IgD-negative memory B cell (primary cell): ENCODE results near the gene AP1S3. TPM values are rescaled to one million over a fixed set of nuclear protein-coding genes. Genes with fewer than 3 reads are reported as not detected.

ENCODE experiments used
- H3K27ac Mint-ChIP-seq, 3 donors: one replicate each; pipeline ENCODE4 v1.8.0; 2020 to 2022; ENCODE audit warnings: mild to moderate bottlenecking in 3 of 3, mixed read lengths in 3 of 3, moderate library complexity in 1 of 3
- H3K27me3 Mint-ChIP-seq: one replicate; pipeline ENCODE4 v1.8.0; 2021; ENCODE audit warnings: mixed read lengths
- H3K36me3 Mint-ChIP-seq: one replicate; pipeline ENCODE4 v1.8.0; 2020; ENCODE audit warnings: mild to moderate bottlenecking, mixed read lengths
- H3K4me1 Mint-ChIP-seq, 3 donors: one replicate each; pipeline ENCODE4 v1.8.0; 2020 to 2022; ENCODE audit warnings: mixed read lengths in 3 of 3, mild to moderate bottlenecking in 1 of 3
- H3K4me3 Mint-ChIP-seq, 4 donors: one replicate each; pipeline ENCODE4 v1.8.0; 2020 to 2022; ENCODE audit warnings: mild to moderate bottlenecking in 4 of 4, mixed read lengths in 4 of 4, moderate library complexity in 3 of 4
- H3K9me3 Mint-ChIP-seq, 3 donors: one replicate each; pipeline ENCODE4 v1.8.0; 2020 to 2021; ENCODE audit warnings: mixed read lengths in 3 of 3, mild to moderate bottlenecking in 1 of 3
- polyA plus RNA-seq: library from polyadenylated mRNA; unstranded; fragments of 300-500 nt; fragmentation: Illumina TruSeq; gene quantifications from one replicate; pipeline ENCODE4 v1.2.3, GENCODE V29; 2021

Gene AP1S3
- polyA plus RNA-seq, 1 donor from 2014 or later = 23.0 TPM

DNA sequence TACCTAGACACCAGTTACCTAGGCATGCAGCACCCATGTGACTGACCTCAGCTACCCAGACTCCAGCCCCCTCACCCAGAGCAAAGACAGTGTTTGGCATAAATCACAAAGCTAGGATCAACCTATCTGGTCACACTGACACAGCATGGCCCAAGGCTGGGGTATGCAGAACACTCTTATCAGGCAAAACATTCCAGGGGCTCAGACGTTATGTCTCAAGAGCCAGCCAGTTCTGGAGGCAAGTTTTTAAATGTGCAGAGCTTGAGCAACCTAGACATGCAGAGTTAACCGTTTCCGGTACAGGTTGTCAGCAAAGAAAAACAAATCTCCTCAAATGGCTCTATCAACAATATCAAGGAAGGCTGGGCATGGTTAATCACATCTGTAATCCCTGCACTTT is 92.8 kb downstream of the AP1S3 start:
- H3K27ac Mint-ChIP-seq = no peak overlapping the region

DNA sequence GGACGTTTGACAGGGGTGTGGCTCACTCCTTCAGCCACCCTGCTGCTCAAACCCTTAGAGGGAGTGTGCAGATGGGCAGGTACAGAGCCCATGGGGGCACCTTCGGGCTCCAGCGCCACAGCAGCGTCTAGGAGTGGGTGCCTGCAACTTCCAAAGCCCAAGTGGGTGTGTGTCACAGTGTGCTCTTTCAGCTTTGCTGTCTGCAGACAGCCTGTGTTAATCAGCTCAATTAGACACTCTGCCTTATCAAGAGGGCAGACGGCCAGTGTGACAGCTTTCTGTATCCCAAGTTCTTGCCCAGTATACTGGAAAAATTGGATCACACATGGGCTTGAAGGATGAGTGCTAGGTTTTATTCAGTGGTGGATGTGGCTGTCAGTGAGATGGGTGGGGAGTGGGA is 96.7 kb downstream of the AP1S3 start:
- H3K27me3 Mint-ChIP-seq = no peaks in the 10 kb centered on the region
- no peaks in the 10 kb centered on the region for H3K4me1 Mint-ChIP-seq
- H3K9me3 Mint-ChIP-seq = peaks cover 0 to 4% (median 0%) of the 10 kb centered on the region in 3 donors
- peaks cover under 1% of the 10 kb centered on the region for H3K36me3 Mint-ChIP-seq
- H3K27ac Mint-ChIP-seq = no peak overlapping the region
- H3K4me3 Mint-ChIP-seq = no peak overlapping the region

More for the DNA sequence above, 92.8 kb downstream of the AP1S3 start:
- peaks cover 0 to 2% (median 0%) of the 10 kb centered on the region in 3 donors for H3K9me3 Mint-ChIP-seq
- peaks cover 0 to 2% (median 2%) of the 10 kb centered on the region in 3 donors for H3K4me1 Mint-ChIP-seq
- no peak overlapping the region for H3K4me3 Mint-ChIP-seq
- H3K27me3 Mint-ChIP-seq = no peaks in the 10 kb centered on the region
- H3K36me3 Mint-ChIP-seq = no peaks in the 10 kb centered on the region

DNA sequence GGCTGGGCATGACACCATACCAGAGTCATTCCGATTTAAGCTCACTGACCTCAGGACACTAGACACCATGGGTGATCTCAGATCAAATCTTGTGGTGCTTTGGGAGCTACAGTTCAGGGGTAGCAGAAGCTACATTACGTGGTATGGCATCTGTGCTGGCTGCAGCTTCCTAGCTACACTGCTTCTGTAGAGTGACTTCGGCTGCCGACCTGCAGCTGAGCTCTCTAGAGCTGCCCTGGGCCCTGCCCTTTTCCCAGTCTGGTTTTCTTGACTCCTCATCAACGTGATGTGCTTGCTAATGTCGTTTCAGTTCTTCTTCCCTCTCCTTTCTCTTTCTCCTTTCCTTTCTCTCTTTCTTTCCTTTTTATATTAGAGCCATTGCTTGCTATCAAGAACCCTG is 100.2 kb downstream of the AP1S3 start:
- no peaks in the 10 kb centered on the region for H3K4me1 Mint-ChIP-seq
- H3K36me3 Mint-ChIP-seq = peaks cover 3% of the 10 kb centered on the region
- H3K9me3 Mint-ChIP-seq = peaks cover 0 to 4% (median 3%) of the 10 kb centered on the region in 3 donors
- H3K27ac Mint-ChIP-seq = no peak overlapping the region
- no peaks in the 10 kb centered on the region for H3K27me3 Mint-ChIP-seq
- H3K4me3 Mint-ChIP-seq = no peak overlapping the region

DNA sequence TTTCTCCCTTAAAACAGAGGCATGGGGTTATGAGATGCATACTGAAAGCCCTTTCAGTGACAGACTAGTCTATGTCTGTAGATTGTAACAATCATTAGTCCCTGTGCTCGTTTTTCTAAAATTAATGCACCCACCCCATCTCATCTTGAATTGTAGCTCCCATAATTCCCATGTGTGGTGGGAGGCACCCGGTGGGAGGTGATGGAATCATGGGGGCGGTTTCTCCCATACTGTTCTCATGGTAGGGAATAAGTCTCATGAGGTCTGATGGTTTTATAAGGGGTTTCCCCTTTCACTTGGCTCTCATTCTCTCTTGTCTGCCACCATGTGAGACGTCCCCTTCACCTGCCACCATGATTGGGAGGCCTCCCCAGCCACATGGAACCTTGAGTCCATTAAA is 100.9 kb downstream of the AP1S3 start:
- H3K27ac Mint-ChIP-seq = no peak overlapping the region
- H3K27me3 Mint-ChIP-seq = no peaks in the 10 kb centered on the region
- peaks cover 3% of the 10 kb centered on the region for H3K36me3 Mint-ChIP-seq
- H3K4me1 Mint-ChIP-seq = no peaks in the 10 kb centered on the region
- peaks cover 0 to 4% (median 3%) of the 10 kb centered on the region in 3 donors for H3K9me3 Mint-ChIP-seq
- no peak overlapping the region for H3K4me3 Mint-ChIP-seq

GRCh38 chr2:223735659-223736244 is 101.6 kb downstream of the AP1S3 start:
- H3K9me3 Mint-ChIP-seq = peaks cover 0 to 4% (median 3%) of the 10 kb centered on the region in 3 donors
- H3K4me3 Mint-ChIP-seq = no peak overlapping the region
- no peaks in the 10 kb centered on the region for H3K27me3 Mint-ChIP-seq
- H3K36me3 Mint-ChIP-seq = peaks cover 3% of the 10 kb centered on the region
- no peak overlapping the region for H3K27ac Mint-ChIP-seq
- H3K4me1 Mint-ChIP-seq = no peaks in the 10 kb centered on the region

DNA sequence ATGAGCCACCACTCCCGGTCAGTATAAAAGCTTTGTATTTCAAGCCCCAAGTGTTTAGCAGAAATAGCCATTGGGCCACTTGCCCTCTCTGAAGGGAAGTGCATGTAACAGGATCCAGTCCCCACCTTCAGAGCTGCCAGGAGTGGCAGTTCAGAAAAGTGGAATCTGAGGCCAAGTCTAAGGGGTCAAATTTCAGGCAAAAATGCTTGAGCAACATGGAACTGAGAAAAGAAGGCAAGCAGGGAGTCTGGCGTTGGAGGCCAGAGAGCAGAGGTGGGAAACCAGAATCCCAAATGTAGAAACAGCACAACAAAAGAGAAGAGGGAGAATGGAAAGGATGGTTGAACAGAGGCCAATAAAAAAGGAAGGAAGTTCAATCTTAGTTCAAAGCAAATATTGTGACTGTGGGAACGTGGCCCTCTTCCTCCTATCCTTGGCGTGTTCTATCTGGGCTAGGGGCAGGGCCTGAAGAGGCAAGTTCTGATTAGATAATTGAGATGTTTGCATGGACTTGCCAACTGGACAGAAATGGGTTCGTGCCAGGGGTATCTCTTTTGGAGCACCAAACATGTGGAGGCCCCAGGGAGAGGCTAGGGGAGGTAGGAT is 102.2 kb downstream of the AP1S3 start:
- Mint-ChIP-seq H3K27ac (peak overlapping the region in 1 of 3 donors; percentile 63), H3K27me3 (no peaks in the 10 kb centered on the region), H3K36me3 (peaks cover 3% of the 10 kb centered on the region), H3K4me1 (no peaks in the 10 kb centered on the region), H3K9me3 (peaks cover 0 to 4% (median 3%) of the 10 kb centered on the region in 3 donors), H3K4me3 (no peak overlapping the region)

DNA sequence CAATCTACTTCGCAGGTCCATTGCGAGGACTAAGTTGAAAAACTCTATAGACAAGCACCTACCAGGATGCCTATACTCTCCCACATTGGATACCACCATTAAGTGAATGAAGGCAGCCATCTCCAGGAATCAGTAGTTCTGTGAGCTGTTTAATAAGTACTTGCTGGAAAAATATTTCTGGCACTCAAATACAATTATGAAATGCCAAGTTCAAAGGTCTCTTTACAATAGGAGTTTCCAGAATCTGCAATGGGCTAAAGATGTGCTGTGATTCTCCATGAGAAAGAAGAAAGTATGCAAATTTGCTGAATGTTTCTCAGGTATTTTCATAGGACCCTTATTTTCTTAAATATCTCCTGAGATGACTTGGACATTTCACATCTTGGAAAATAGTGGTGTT is 103.0 kb downstream of the AP1S3 start:
- H3K27ac Mint-ChIP-seq = no peak overlapping the region
- H3K36me3 Mint-ChIP-seq = peaks cover 3% of the 10 kb centered on the region
- H3K4me3 Mint-ChIP-seq = no peak overlapping the region
- no peaks in the 10 kb centered on the region for H3K27me3 Mint-ChIP-seq
- no peaks in the 10 kb centered on the region for H3K4me1 Mint-ChIP-seq
- H3K9me3 Mint-ChIP-seq = peaks cover 0 to 4% (median 3%) of the 10 kb centered on the region in 3 donors

DNA sequence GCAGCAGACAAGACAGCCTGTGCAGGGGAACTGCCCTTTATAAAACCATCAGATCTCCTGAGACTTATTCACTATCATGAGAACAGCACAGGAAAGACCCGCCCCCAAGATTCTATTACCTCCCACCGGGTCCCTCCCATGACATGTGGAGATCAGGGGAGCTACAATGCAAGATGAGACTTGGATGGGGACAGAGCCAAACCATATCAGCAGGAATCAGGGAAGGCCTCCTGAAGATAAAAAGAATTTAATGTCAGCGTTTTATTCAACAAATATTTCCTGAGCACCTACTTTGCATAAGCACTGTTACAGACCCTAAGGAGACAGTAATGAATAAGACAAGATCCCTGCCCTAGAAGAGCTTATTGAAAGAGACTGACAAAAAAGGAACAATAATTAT is 105.0 kb downstream of the AP1S3 start:
- H3K4me1 Mint-ChIP-seq = peaks cover 0 to 4% (median 3%) of the 10 kb centered on the region in 3 donors
- no peaks in the 10 kb centered on the region for H3K27me3 Mint-ChIP-seq
- peaks cover 0 to 4% (median 3%) of the 10 kb centered on the region in 3 donors for H3K9me3 Mint-ChIP-seq
- H3K36me3 Mint-ChIP-seq = peaks cover 3% of the 10 kb centered on the region
- H3K4me3 Mint-ChIP-seq = no peak overlapping the region
- H3K27ac Mint-ChIP-seq = no peak overlapping the region

DNA sequence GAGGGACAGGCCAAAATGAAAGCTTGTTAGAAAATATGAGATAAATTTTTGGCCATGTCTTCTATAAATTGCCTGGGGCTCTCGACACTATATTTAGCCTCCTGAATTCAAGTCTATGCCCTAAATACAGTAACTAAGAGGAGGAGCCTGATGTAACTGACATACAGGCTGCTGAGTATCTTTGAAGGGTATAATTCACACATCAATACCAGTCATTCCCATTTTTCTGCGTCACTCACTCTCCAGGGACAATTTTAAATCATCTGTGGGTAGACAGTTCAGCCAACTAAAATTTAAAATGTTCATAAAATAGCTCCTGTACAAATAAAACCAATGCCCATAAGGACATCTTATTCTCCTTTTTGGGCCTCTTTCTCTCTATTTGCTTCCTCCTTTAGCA is 105.9 kb downstream of the AP1S3 start:
- Mint-ChIP-seq H3K36me3 (peaks cover 3% of the 10 kb centered on the region), H3K27me3 (no peaks in the 10 kb centered on the region), H3K4me3 (no peak overlapping the region), H3K9me3 (peaks cover 0 to 4% (median 3%) of the 10 kb centered on the region in 3 donors), H3K4me1 (peaks cover 0 to 6% (median 4%) of the 10 kb centered on the region in 3 donors), H3K27ac (no peak overlapping the region)

DNA sequence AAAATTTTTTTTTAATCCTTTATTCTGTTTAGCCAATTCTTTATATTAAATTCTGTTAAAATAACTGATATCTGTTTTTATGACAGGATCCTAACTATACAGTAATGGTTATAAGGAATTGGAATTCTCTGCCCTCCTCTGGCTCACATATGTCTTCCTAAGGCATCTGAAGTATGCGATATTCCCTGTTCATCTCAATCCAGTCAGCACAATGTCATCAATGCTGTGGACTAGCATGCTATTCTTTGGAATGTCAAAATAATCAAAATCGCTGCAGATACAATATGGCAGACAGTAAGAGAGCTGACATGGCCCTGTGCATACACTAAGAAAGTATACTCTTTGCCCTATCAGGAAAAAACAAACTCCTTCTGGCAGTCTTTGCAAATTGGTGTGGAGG is 107.6 kb downstream of the AP1S3 start:
- H3K27ac Mint-ChIP-seq = no peak overlapping the region
- no peaks in the 10 kb centered on the region for H3K36me3 Mint-ChIP-seq
- H3K9me3 Mint-ChIP-seq = peaks cover 0 to 3% (median 0%) of the 10 kb centered on the region in 3 donors
- H3K4me3 Mint-ChIP-seq = no peak overlapping the region
- H3K27me3 Mint-ChIP-seq = no peaks in the 10 kb centered on the region
- H3K4me1 Mint-ChIP-seq = peaks cover 0 to 6% (median 4%) of the 10 kb centered on the region in 3 donors

DNA sequence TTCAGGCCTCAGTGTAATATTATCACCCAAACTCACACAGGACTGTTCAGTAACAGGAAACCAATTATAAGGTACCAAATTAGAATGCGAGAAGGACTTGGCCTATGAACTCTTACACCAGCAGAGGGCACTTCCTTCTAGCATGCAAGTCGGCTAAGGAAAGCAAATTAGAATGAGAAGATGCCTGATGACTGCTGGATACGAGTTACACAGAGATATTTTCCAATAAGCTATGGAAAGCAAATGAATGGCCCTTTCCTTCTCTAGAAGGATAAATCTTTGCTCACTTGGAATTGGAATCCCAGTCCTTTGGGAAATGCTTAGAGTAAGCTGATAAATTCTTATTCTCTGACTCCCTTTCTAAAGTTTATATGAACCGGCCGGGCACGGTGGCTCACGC is 109.8 kb downstream of the AP1S3 start:
- no peaks in the 10 kb centered on the region for H3K27me3 Mint-ChIP-seq
- H3K9me3 Mint-ChIP-seq = peaks cover 0 to 1% (median 0%) of the 10 kb centered on the region in 3 donors
- H3K4me3 Mint-ChIP-seq = no peak overlapping the region
- peaks cover 0 to 6% (median 4%) of the 10 kb centered on the region in 3 donors for H3K4me1 Mint-ChIP-seq
- H3K36me3 Mint-ChIP-seq = no peaks in the 10 kb centered on the region
- no peak overlapping the region for H3K27ac Mint-ChIP-seq

DNA sequence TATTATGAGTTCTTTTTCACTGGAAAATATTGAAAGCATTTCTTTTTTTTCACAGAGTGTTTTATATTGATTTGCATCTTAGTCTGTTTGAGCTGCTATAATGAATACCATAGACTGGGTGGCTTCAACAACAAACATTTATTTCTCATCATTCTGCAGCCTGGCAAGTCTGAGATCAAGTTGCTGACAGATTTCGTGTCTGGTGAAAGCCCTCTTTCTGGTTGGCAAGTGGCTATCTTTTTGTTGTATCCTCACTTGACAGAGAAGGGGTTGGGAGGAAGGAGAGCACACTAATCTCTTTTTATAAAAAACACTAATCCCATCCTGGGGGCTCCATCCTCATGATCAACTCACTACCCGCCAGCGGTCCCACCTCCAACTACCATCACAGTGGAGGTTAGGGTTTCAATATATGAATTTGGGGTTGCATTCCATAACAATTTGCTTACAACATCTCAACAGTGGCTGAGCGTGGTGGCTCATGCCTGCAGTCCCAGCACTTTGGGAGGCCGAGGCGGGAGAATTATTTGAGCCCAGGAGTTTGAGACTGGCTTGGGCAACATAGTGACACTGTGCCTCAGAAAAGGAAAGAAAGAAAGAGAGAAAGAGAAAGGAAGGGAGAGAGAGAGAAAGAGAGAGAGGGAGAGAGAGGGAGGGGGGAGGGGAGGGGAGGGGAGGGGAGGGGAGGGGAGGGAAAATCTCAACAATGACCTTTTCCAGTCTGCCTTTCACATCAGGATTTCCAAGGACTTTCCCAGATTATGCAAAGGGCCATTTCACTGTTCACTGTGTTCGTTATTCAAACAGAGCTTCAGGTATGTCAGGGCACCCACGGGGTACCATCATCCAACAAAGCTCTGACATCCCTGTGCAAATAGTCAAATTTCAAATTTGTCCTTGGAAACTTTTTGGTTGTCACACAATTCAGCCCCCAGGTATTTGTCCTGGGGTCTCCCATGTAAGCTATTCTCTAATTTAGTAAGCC is 111.1 kb downstream of the AP1S3 start:
- H3K27me3 Mint-ChIP-seq = no peaks in the 10 kb centered on the region
- H3K9me3 Mint-ChIP-seq = peaks cover 0 to 1% (median 0%) of the 10 kb centered on the region in 3 donors
- H3K36me3 Mint-ChIP-seq = no peaks in the 10 kb centered on the region
- H3K4me3 Mint-ChIP-seq = no peak overlapping the region
- no peak overlapping the region for H3K27ac Mint-ChIP-seq
- peaks cover 0 to 6% (median 4%) of the 10 kb centered on the region in 3 donors for H3K4me1 Mint-ChIP-seq

DNA sequence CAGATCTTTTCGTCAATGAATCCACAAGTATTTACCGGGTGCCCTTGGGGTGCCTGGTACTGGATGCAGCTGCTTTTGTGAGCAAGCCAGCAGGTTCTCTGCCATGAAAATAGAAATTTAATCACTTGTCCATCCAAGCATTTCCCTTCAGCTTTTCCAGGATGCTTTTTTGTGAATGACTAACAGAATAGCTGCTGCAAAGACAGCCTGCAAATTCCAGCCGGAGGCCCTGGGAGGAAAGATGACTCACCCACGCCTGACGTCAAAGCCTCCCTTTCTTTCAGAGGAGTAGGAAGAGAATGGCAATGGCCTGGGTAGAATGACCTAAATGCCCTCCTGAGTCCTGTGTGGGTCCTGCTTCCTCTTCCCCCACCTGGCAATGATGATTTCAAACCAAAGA is 111.9 kb downstream of the AP1S3 start:
- Mint-ChIP-seq H3K9me3 (peaks cover 0 to 1% (median 0%) of the 10 kb centered on the region in 3 donors), H3K27me3 (no peaks in the 10 kb centered on the region), H3K27ac (no peak overlapping the region), H3K4me1 (peaks cover 0 to 6% (median 4%) of the 10 kb centered on the region in 3 donors), H3K36me3 (no peaks in the 10 kb centered on the region), H3K4me3 (no peak overlapping the region)

- Mint-ChIP-seq H3K4me1 (peaks cover 0 to 7% (median 4%) of the 10 kb centered on the region in 3 donors), H3K36me3 (no peaks in the 10 kb centered on the region), H3K27ac (no peak overlapping the region), H3K27me3 (no peaks in the 10 kb centered on the region), H3K9me3 (peaks cover 0 to 1% (median 0%) of the 10 kb centered on the region in 3 donors), H3K4me3 (no peak overlapping the region)
These were observed 112.5 kb downstream of the AP1S3 start for GRCh38 chr2:223724861-223725260.

- Mint-ChIP-seq H3K4me3 (no peak overlapping the region), H3K27me3 (no peaks in the 10 kb centered on the region), H3K27ac (no peak overlapping the region), H3K4me1 (peaks cover 0 to 7% (median 4%) of the 10 kb centered on the region in 3 donors), H3K9me3 (peaks cover 0 to 3% (median 0%) of the 10 kb centered on the region in 3 donors), H3K36me3 (no peaks in the 10 kb centered on the region)
These were observed 113.4 kb downstream of the AP1S3 start for GRCh38 chr2:223723954-223724411.
